Naive thymus-derived CD8-positive, alpha-beta T cell (primary cell): ENCODE results near the gene RER1. TPM values are rescaled to one million over a fixed set of nuclear protein-coding genes. Genes with fewer than 3 reads are reported as not detected.
A peak's percentile ranks its signal among the peaks of the same experiment; 100 is the strongest.
"Not testable (repeated sequence)": the region's sequence is repeated elsewhere in the genome, so short reads cannot be mapped to it uniquely, and the experiment has no call there.

Experiments used
- ATAC-seq, 2 donors: fragments of 150-1000 bp; cut with Tn5 transposase in 1 of 2; sonication (Bioruptor Pico), chemical (Tn5 transposase) in 1 of 2; 1 replicate in 1 of 2; 2 replicates in 1 of 2; pipeline ENCODE4 v1.10.0; 2021; ENCODE audit warnings: mild to moderate bottlenecking in 2 of 2, moderate library complexity in 2 of 2
- POLR2A ChIA-PET: fragments of 350-600 bp; sonication (Branson Sonifier 250); formaldehyde crosslinking; loops from one replicate; lab custom pipeline; 2021; ENCODE audit warnings: antibody characterized with exemption; lab: Charles Lee
- DNase-seq, 10 donors: peaks; one replicate each; pipeline versions ENCODE4 v3.0.0 to v3.0.0-alpha.2; 2020 to 2022
- H3K27ac Mint-ChIP-seq, 10 donors: one replicate each; pipeline ENCODE4 v1.8.0; 2020 to 2022; ENCODE audit warnings: mild to moderate bottlenecking in 10 of 10, mixed read lengths in 10 of 10, moderate library complexity in 4 of 10, inconsistent platforms in 1 of 10
- H3K27me3 Mint-ChIP-seq, 5 donors: one replicate each; pipeline ENCODE4 v1.8.0; 2021 to 2022; ENCODE audit warnings: mixed read lengths in 5 of 5
- H3K36me3 Mint-ChIP-seq, 3 donors: one replicate each; pipeline ENCODE4 v1.8.0; 2020 to 2022; ENCODE audit warnings: mixed read lengths in 3 of 3, mild to moderate bottlenecking in 2 of 3, inconsistent platforms in 1 of 3
- H3K4me1 Mint-ChIP-seq, 4 donors: one replicate each; pipeline ENCODE4 v1.8.0; 2021 to 2022; ENCODE audit warnings: mixed read lengths in 4 of 4
- H3K4me3 Mint-ChIP-seq, 10 donors: one replicate each; pipeline ENCODE4 v1.8.0; 2020 to 2022; ENCODE audit warnings: mild to moderate bottlenecking in 10 of 10, mixed read lengths in 10 of 10, moderate library complexity in 6 of 10, inconsistent platforms in 1 of 10
- H3K9me3 Mint-ChIP-seq, 9 donors: one replicate each; pipeline ENCODE4 v1.8.0; 2020 to 2022; ENCODE audit warnings: mixed read lengths in 9 of 9, mild to moderate bottlenecking in 3 of 9, inconsistent platforms in 1 of 9, moderate library complexity in 1 of 9
- polyA plus RNA-seq, 3 donors: library from polyadenylated mRNA; unstranded; fragments of 300-500 nt; fragmentation: Illumina TruSeq; gene quantifications; one replicate each; pipeline ENCODE4 v1.2.3, GENCODE V29; 2021
- total RNA-seq, 8 experiments: library from RNA in 2 of 8; stranded (reverse) in 2 of 8; gene quantifications; one replicate each; pipeline ENCODE4 v1.2.3 and lab custom pipeline; 2021 to 2026

RER1 gene
- total and polyA plus RNA-seq, 5 experiments from 2014 or later: 118 to 146 (median 131) TPM

DNA sequence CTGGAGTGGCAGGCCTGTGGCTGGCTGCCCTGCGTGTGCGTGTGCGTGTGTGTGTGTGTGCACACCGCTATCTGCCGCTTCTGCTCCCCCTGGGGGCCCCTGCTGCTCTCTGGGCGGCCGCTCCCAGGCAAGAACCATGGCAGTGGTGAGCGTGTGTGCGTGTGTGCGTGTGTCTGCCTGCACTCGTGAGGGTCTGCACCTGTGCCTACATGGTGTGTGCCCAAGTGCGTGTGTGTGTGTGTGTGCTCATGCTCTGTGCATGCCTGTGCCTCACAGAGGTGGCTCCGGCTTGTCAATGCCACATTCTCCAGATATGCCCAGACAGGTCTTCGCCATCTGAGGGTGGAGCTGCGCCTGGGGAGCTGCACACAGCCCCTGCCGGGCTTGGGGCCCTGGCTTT, 39.5 kb downstream of the RER1 start:
- DNase-seq (no peak), ATAC-seq (no peak)
- Mint-ChIP-seq H3K9me3 (no peaks in the 10 kb centered on the region), H3K4me3 (no peak overlapping the region), H3K4me1 (peaks cover 0 to 5% (median 5%) of the 10 kb centered on the region in 4 donors), H3K27me3 (no peaks in the 10 kb centered on the region), H3K36me3 (no peaks in the 10 kb centered on the region), H3K27ac (no peak overlapping the region)
- POLR2A ChIA-PET: interaction anchor here (1.9 kb wide), 1 partner anchor 15 kb away, joined by 5 read pairs; no protein-coding TSS in a partner anchor

- Mint-ChIP-seq H3K27ac (no peak overlapping the region), H3K4me1 (peaks cover 0 to 5% (median 5%) of the 10 kb centered on the region in 4 donors), H3K27me3 (no peaks in the 10 kb centered on the region), H3K9me3 (no peaks in the 10 kb centered on the region), H3K36me3 (no peaks in the 10 kb centered on the region), H3K4me3 (no peak overlapping the region)
- no peak for DNase-seq
- POLR2A ChIA-PET: interaction anchor here (1.9 kb wide), 1 partner anchor 15 kb away, joined by 5 read pairs; no protein-coding TSS in a partner anchor
- ATAC-seq: no peak
These were observed 39.9 kb downstream of the RER1 start for GRCh38 chr1:2431518-2431917.

DNA sequence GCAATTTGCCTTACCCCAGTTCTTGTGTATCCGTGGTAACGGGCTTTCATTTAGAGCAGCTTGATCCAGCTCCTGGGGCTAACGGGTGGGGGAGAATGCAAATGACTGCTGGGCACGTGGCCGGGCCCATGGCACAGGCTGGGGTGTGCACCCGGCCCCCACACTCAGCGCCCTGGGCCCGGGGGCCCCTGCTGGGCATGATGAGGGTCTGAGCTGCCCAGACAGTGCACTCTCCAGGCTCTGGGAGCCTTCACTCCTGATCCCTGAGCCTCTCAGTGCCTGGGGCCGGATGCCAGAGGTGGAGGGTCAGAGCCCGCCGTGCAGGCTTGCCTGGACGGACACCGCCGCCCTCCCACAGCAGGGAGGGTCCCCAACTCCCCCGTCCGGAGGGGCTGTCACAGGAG, 40.8 kb downstream of the RER1 start:
- H3K4me3 Mint-ChIP-seq: no peak overlapping the region
- H3K9me3 Mint-ChIP-seq: no peaks in the 10 kb centered on the region
- no peaks in the 10 kb centered on the region for H3K36me3 Mint-ChIP-seq
- ATAC-seq: no peak
- no peak overlapping the region for H3K27ac Mint-ChIP-seq
- H3K4me1 Mint-ChIP-seq: peaks cover 0 to 9% (median 6%) of the 10 kb centered on the region in 4 donors
- no peak for DNase-seq
- no peaks in the 10 kb centered on the region for H3K27me3 Mint-ChIP-seq
- POLR2A ChIA-PET: interaction anchor here (0.6 kb wide), 1 partner anchor 140 kb away, joined by 4 read pairs; no protein-coding TSS in a partner anchor

DNA sequence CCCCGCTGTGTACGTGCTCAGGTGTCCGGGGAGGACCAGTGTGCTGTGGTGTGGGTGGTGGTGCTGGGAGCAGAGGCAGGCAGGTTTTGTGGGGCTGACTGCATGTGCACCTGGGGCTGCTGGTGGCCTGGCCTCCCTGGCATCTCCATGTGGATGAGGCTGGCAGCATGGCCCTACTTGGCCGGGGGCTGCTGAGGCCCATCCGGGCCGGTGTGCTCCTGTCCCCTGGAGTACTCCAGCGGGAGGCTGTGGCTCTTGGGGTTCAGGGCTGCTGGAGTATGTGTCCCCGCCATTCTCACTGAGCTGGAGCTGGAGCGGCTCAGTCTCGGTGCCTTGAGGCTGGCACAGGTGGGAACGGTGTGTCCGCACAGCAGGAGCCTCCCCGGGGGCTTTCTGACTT, 41.6 kb downstream of the RER1 start:
- Mint-ChIP-seq H3K36me3 (no peaks in the 10 kb centered on the region), H3K9me3 (no peaks in the 10 kb centered on the region), H3K27ac (no peak overlapping the region), H3K27me3 (no peaks in the 10 kb centered on the region), H3K4me3 (no peak overlapping the region), H3K4me1 (peaks cover 0 to 11% (median 8%) of the 10 kb centered on the region in 4 donors)
- POLR2A ChIA-PET: no interaction called here
- ATAC-seq (no peak), DNase-seq (no peak)

DNA sequence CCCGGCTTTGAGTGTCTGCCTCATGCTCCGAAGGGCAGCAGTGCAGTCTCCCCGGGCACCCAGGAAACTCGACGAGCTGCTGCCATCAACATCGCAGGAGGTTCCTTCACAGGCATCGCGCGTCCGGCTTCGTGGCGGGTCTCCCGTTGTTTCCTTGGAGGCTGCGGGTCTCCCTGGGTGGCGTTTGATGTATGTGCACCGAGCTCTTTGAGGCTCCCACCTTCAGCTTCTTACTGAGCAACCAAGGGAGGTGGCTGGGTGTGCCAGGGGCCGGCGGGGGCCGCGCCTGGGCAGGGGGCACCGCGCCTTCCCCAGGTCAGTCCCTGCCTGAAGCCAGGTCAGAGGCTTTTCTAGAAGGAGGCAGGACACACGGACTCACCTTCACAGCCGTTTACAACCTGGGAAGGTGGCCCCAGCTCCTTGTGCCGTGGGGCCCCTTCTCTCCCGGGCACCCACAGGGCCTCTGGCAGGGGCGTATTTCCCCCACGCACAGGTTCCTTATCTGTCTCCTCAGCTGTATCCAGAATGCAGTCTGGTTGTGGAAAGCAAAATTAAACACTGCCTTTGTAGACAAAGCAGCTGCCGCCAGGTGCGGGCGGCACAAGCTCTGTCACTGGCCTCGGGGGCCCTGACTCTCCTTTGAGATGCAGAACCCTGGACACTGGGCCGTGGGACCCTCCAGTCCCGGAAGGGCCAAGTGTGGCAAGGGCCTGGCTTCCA, 42.5 kb downstream of the RER1 start:
- Mint-ChIP-seq H3K4me3 (no peak overlapping the region), H3K27ac (no peak overlapping the region), H3K36me3 (no peaks in the 10 kb centered on the region), H3K9me3 (no peaks in the 10 kb centered on the region), H3K27me3 (no peaks in the 10 kb centered on the region), H3K4me1 (peaks cover 0 to 11% (median 8%) of the 10 kb centered on the region in 4 donors)
- POLR2A ChIA-PET: interaction anchor here (0.7 kb wide), 1 partner anchor 9 kb away, joined by 3 read pairs; no protein-coding TSS in a partner anchor
- DNase-seq: no peak
- ATAC-seq: no peak

DNA sequence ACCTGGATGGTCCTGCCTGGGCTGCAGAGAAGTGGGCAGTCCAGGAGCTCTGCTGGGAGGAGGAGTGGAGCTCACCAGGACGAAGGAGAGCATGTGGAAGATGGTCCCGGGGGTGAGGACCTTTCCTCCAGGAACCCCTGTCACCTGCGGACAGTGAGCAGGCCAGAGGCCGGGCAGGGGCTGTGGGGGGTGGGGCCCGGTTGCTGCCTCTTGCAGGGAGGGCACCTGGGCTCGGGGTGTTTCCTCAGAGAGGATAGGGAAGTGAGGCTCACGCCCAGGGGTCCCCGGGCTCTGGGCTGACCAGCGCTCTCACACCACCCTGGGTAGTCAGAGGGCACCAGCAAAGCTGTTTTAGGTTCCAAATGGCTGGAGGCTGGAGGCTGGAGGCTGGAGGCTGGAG, 43.5 kb downstream of the RER1 start:
- H3K27me3 Mint-ChIP-seq: no peaks in the 10 kb centered on the region
- no peaks in the 10 kb centered on the region for H3K9me3 Mint-ChIP-seq
- no peak for DNase-seq
- H3K27ac Mint-ChIP-seq: peak overlapping the region in 2 of 10 donors; percentile 25 to 28
- ATAC-seq: no peak
- H3K36me3 Mint-ChIP-seq: no peaks in the 10 kb centered on the region
- peaks cover 0 to 7% (median 4%) of the 10 kb centered on the region in 4 donors for H3K4me1 Mint-ChIP-seq
- H3K4me3 Mint-ChIP-seq: no peak overlapping the region
- POLR2A ChIA-PET: no interaction called here

- Mint-ChIP-seq H3K9me3 (no peaks in the 10 kb centered on the region), H3K36me3 (peaks cover 0 to 3% (median 0%) of the 10 kb centered on the region in 3 donors), H3K27ac (peak overlapping the region in 1 of 10 donors; percentile 28), H3K4me3 (no peak overlapping the region), H3K27me3 (no peaks in the 10 kb centered on the region), H3K4me1 (peaks cover 0 to 7% (median 4%) of the 10 kb centered on the region in 4 donors)
- POLR2A ChIA-PET: no interaction called here
- ATAC-seq (no peak), DNase-seq (no peak)
These were observed 44.2 kb downstream of the RER1 start for GRCh38 chr1:2435746-2436355.

GRCh38 chr1:2436876-2437275, 45.2 kb downstream of the RER1 start:
- Mint-ChIP-seq H3K27ac (peak overlapping the region in 1 of 10 donors; percentile 28), H3K27me3 (no peaks in the 10 kb centered on the region), H3K4me1 (peaks cover 0 to 7% (median 4%) of the 10 kb centered on the region in 4 donors), H3K4me3 (no peak overlapping the region), H3K9me3 (no peaks in the 10 kb centered on the region), H3K36me3 (peaks cover 0 to 3% (median 0%) of the 10 kb centered on the region in 3 donors)
- POLR2A ChIA-PET: no interaction called here
- ATAC-seq (no peak), DNase-seq (no peak)

GRCh38 chr1:2437617-2438016, 46.0 kb downstream of the RER1 start:
- DNase-seq: no peak
- ATAC-seq: no peak
- H3K4me1 Mint-ChIP-seq: peaks cover 0 to 7% (median 4%) of the 10 kb centered on the region in 4 donors
- peaks cover 0 to 3% (median 0%) of the 10 kb centered on the region in 3 donors for H3K36me3 Mint-ChIP-seq
- peaks cover 0 to 3% (median 0%) of the 10 kb centered on the region in 5 donors for H3K27me3 Mint-ChIP-seq
- no peaks in the 10 kb centered on the region for H3K9me3 Mint-ChIP-seq
- POLR2A ChIA-PET: no interaction called here
- peak overlapping the region in 1 of 10 donors; percentile 4 for H3K4me3 Mint-ChIP-seq
- H3K27ac Mint-ChIP-seq: peak overlapping the region in 4 of 10 donors; percentile 4 to 72 (median 50)

DNA sequence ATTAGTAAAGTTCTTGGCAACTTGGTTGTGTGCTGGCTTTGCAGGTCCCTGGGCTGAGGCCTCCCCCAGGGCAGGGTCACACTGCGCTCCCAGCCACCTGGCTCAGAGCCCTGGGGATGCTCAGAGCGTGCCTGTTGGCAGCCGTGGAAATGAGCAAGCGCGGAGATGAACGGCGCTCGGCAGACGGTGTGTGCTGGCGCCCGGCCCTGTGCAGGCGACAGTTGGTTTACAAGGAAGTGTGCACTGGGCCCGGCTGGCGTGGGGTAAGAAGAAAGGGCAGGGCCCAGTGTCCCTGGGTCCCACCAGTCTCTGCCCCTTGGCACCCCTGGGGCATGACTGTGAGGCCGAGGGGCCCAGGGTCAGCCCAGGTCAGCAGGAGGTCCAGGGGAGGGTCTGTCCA, 46.4 kb downstream of the RER1 start:
- peaks cover 0 to 7% (median 4%) of the 10 kb centered on the region in 4 donors for H3K4me1 Mint-ChIP-seq
- H3K27me3 Mint-ChIP-seq: peaks cover 0 to 6% (median 0%) of the 10 kb centered on the region in 5 donors
- peaks cover 0 to 3% (median 0%) of the 10 kb centered on the region in 3 donors for H3K36me3 Mint-ChIP-seq
- no peaks in the 10 kb centered on the region for H3K9me3 Mint-ChIP-seq
- DNase-seq (no peak), ATAC-seq (no peak)
- no peak overlapping the region for H3K4me3 Mint-ChIP-seq
- H3K27ac Mint-ChIP-seq: no peak overlapping the region
- POLR2A ChIA-PET: no interaction called here

- Mint-ChIP-seq H3K9me3 (no peaks in the 10 kb centered on the region), H3K4me1 (peaks cover 0 to 7% (median 4%) of the 10 kb centered on the region in 4 donors), H3K27me3 (peaks cover 0 to 6% (median 0%) of the 10 kb centered on the region in 5 donors), H3K36me3 (peaks cover 0 to 3% (median 0%) of the 10 kb centered on the region in 3 donors), H3K4me3 (no peak overlapping the region), H3K27ac (no peak overlapping the region)
- POLR2A ChIA-PET: no interaction called here
- DNase-seq: no peak
- no peak for ATAC-seq
These were observed 47.0 kb downstream of the RER1 start for GRCh38 chr1:2438641-2439040.

GRCh38 chr1:2439369-2439768, 47.7 kb downstream of the RER1 start:
- Mint-ChIP-seq H3K9me3 (no peaks in the 10 kb centered on the region), H3K4me1 (peaks cover 0 to 7% (median 4%) of the 10 kb centered on the region in 4 donors), H3K27ac (peak overlapping the region in 1 of 10 donors; percentile 29), H3K27me3 (peaks cover 0 to 6% (median 0%) of the 10 kb centered on the region in 5 donors), H3K4me3 (no peak overlapping the region), H3K36me3 (peaks cover 0 to 3% (median 0%) of the 10 kb centered on the region in 3 donors)
- POLR2A ChIA-PET: no interaction called here
- ATAC-seq (no peak), DNase-seq (no peak)

DNA sequence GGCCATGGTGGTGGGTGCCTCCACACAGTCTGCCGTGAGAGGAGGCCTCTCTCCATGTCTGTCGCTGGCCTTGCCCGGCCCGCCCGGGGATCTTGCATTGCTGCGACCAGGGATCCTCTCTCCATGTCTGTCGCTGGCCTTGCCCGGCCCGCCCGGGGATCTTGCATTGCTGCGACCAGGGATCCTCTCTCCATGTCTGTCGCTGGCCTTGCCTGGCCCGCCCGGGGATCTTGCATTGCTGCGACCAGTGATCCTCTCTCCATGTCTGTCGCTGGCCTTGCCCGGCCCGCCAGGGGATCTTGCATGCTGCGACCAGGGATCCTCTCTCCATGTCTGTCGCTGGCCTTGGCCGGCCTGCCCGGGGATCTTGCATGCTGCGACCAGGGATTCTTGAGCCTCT, 48.7 kb downstream of the RER1 start:
- DNase-seq, POLR2A ChIA-PET, H3K36me3 Mint-ChIP-seq, H3K9me3 Mint-ChIP-seq, ATAC-seq, H3K27ac Mint-ChIP-seq, H3K4me3 Mint-ChIP-seq: not testable (repeated sequence)
- Mint-ChIP-seq H3K4me1 (peaks cover 0 to 12% (median 7%) of the 10 kb centered on the region in 4 donors), H3K27me3 (peaks cover 0 to 16% (median 0%) of the 10 kb centered on the region in 5 donors)
